Karpas-422 (cell line): ENCODE results near the gene HYCC1. TPM values are rescaled to one million over a fixed set of nuclear protein-coding genes. Genes with fewer than 3 reads are reported as not detected.
"Not testable (repeated sequence)": the region's sequence is repeated elsewhere in the genome, so short reads cannot be mapped to it uniquely, and the experiment has no call there.

Experiments
- DNase-seq: peaks from one replicate; pipeline ENCODE4 v3.0.0-alpha.2; 2015
- H2AFZ ChIP-seq: fragments of 200-600 bp; sonication (generic); 2 replicates; pipeline ENCODE4 v1.6.1; 2014; ENCODE audit warnings: antibody characterized with exemption, low read length, mixed read lengths
- H3K27ac ChIP-seq: fragments of 200-600 bp; sonication (generic); 2 replicates; pipeline ENCODE4 v1.5.1; 2014; ENCODE audit warnings: mild to moderate bottlenecking, low read length, moderate library complexity
- H3K27me3 ChIP-seq: fragments of 200-600 bp; sonication (generic); 2 replicates; pipeline ENCODE4 v1.6.1; 2014; ENCODE audit warnings: low read length, mixed read lengths
- H3K36me3 ChIP-seq: fragments of 200-600 bp; sonication (generic); 2 replicates; pipeline ENCODE4 v1.6.1; 2014; ENCODE audit warnings: low read length, mixed read lengths; ENCODE audit not compliant: insufficient read depth
- H3K4me1 ChIP-seq: fragments of 200-600 bp; sonication (generic); 2 replicates; pipeline ENCODE4 v1.6.1; 2014; ENCODE audit warnings: mild to moderate bottlenecking, low read length, mixed read lengths
- H3K4me2 ChIP-seq: fragments of 200-600 bp; sonication (generic); 2 replicates; pipeline ENCODE4 v1.6.1; 2014; ENCODE audit warnings: low read length, low read depth, mild to moderate bottlenecking; ENCODE audit not compliant: poor library complexity, severe bottlenecking
- H3K4me3 ChIP-seq: fragments of 200-600 bp; sonication (generic); 2 replicates; pipeline ENCODE4 v1.5.1; 2014; ENCODE audit warnings: mild to moderate bottlenecking, antibody characterized with exemption, low read length, mixed read lengths
- H3K79me2 ChIP-seq: fragments of 200-600 bp; sonication (generic); 2 replicates; pipeline ENCODE4 v1.6.1; 2014; ENCODE audit warnings: mild to moderate bottlenecking, low read length, mixed read lengths
- H3K9ac ChIP-seq: fragments of 200-600 bp; sonication (generic); 2 replicates; pipeline ENCODE4 v1.6.0; 2014; ENCODE audit warnings: low read length
- H3K9me2 ChIP-seq: fragments of 200-600 bp; sonication (generic), shearing (Covaris generic); replicated peaks from 2 replicates; pipeline ENCODE4 v1.6.0; 2014; ENCODE audit warnings: mild to moderate bottlenecking, low read length, moderate library complexity; ENCODE audit not compliant: insufficient read depth
- H3K9me3 ChIP-seq: fragments of 300-700, 200-600 bp; sonication (generic); 2 replicates; pipeline ENCODE4 v1.6.1; 2014; ENCODE audit warnings: low read length, mixed read lengths
- H4K20me1 ChIP-seq: fragments of 200-600 bp; sonication (generic); 2 replicates; pipeline ENCODE4 v1.6.1; 2014; ENCODE audit warnings: mild to moderate bottlenecking, antibody characterized with exemption, low read length, low read depth; ENCODE audit not compliant: insufficient read depth
- total RNA-seq: library from RNA; depleted of rRNA; stranded (reverse); fragments of >200 nt; shearing (Covaris generic); gene quantifications from 2 replicates; pipeline ENCODE4 v1.2.3, GENCODE V29; 2014; ENCODE audit warnings: low replicate concordance; rRNA removed

Gene HYCC1
- total RNA-seq, result 2.9 and 3.4 TPM in 2 replicates

- Histone ChIP-seq H3K4me1 (peaks cover 15% of the 10 kb centered on the region), H3K27ac (no peak within 1 kb of the TSS)
Observed at GRCh38 chr7:23013715-23014649, at the start of gene HYCC1. Gene HYCC1, minus strand, starts transcription at chr7:23014130. Its CDS starts 23,019 bp downstream, at chr7:22991111.

GRCh38 chr7:23062452-23062851 is 48.5 kb upstream of the HYCC1 start:
- no peaks in the 10 kb centered on the region for H4K20me1 ChIP-seq
- no peak for DNase-seq
- H3K4me3 ChIP-seq, result no peak overlapping the region
- no peak overlapping the region for H2AFZ ChIP-seq
- H3K27me3 ChIP-seq, result no peaks in the 10 kb centered on the region
- no peaks in the 10 kb centered on the region for H3K79me2 ChIP-seq
- no peak overlapping the region for H3K27ac ChIP-seq
- H3K4me2 ChIP-seq, result no peak overlapping the region
- H3K9me2 ChIP-seq, result no peaks in the 10 kb centered on the region
- H3K9ac ChIP-seq, result no peak overlapping the region
- no peaks in the 10 kb centered on the region for H3K36me3 ChIP-seq
- no peaks in the 10 kb centered on the region for H3K9me3 ChIP-seq
- H3K4me1 ChIP-seq, result no peaks in the 10 kb centered on the region

More at GRCh38 chr7:23013715-23014649, at the start of gene HYCC1:
- no peaks in the 10 kb centered on the region; the same call in 1 of the 2 replicates for H4K20me1 ChIP-seq
- H2AFZ ChIP-seq, result peak within 1 kb of the TSS; percentile 98
- H3K9ac ChIP-seq, result peak within 1 kb of the TSS; percentile 79
- H3K36me3 ChIP-seq, result no peaks in the 10 kb centered on the region
- H3K4me3 ChIP-seq, result peak within 1 kb of the TSS; percentile 83
- H3K27me3 ChIP-seq, result no peaks in the 10 kb centered on the region
- no peaks in the 10 kb centered on the region for H3K9me3 ChIP-seq
- peak; percentile 99 for DNase-seq
- no peaks in the 10 kb centered on the region; the same call in 1 of the 2 replicates for H3K9me2 ChIP-seq
- H3K4me2 ChIP-seq, result peak within 1 kb of the TSS; percentile 83
- no peaks in the 10 kb centered on the region for H3K79me2 ChIP-seq

GRCh38 chr7:23061327-23061726 is 47.4 kb upstream of the HYCC1 start:
- DNase-seq, result no peak
- Histone ChIP-seq H3K27me3 (peaks cover 3% of the 10 kb centered on the region; the same call in 1 of the 2 replicates), H3K27ac (no peak overlapping the region), H2AFZ (no peak overlapping the region), H3K4me3 (no peak overlapping the region), H3K9ac (no peak overlapping the region), H3K4me1 (no peaks in the 10 kb centered on the region), H3K9me2 (no peaks in the 10 kb centered on the region), H3K9me3 (no peaks in the 10 kb centered on the region), H4K20me1 (no peaks in the 10 kb centered on the region), H3K4me2 (no peak overlapping the region), H3K36me3 (no peaks in the 10 kb centered on the region), H3K79me2 (no peaks in the 10 kb centered on the region)

GRCh38 chr7:23058408-23059096 is 44.6 kb upstream of the HYCC1 start:
- H3K27me3 ChIP-seq, result peaks cover 3% of the 10 kb centered on the region; the same call in 1 of the 2 replicates
- no peaks in the 10 kb centered on the region for H3K79me2 ChIP-seq
- H3K4me3 ChIP-seq, result no peak overlapping the region
- no peaks in the 10 kb centered on the region for H3K9me2 ChIP-seq
- no peaks in the 10 kb centered on the region for H3K36me3 ChIP-seq
- no peak overlapping the region for H3K27ac ChIP-seq
- no peaks in the 10 kb centered on the region for H3K4me1 ChIP-seq
- no peak overlapping the region for H3K4me2 ChIP-seq
- H2AFZ ChIP-seq, result no peak overlapping the region
- DNase-seq, result no peak
- H4K20me1 ChIP-seq, result no peaks in the 10 kb centered on the region
- no peak overlapping the region for H3K9ac ChIP-seq
- H3K9me3 ChIP-seq, result no peaks in the 10 kb centered on the region

GRCh38 chr7:23055582-23056178 is 41.8 kb upstream of the HYCC1 start:
- Histone ChIP-seq H2AFZ (no peak overlapping the region), H3K36me3 (no peaks in the 10 kb centered on the region), H3K9ac (no peak overlapping the region), H3K9me2 (no peaks in the 10 kb centered on the region), H3K27ac (no peak overlapping the region), H3K4me1 (no peaks in the 10 kb centered on the region), H3K4me3 (no peak overlapping the region), H4K20me1 (no peaks in the 10 kb centered on the region), H3K9me3 (no peaks in the 10 kb centered on the region), H3K4me2 (no peak overlapping the region), H3K27me3 (peaks cover 3% of the 10 kb centered on the region; the same call in 1 of the 2 replicates), H3K79me2 (no peaks in the 10 kb centered on the region)
- DNase-seq, result peak; percentile 86

GRCh38 chr7:23051124-23051485 is 37.2 kb upstream of the HYCC1 start:
- H3K79me2 ChIP-seq, result not testable (repeated sequence)

GRCh38 chr7:23046336-23046735 is 32.4 kb upstream of the HYCC1 start:
- H3K4me2 ChIP-seq, H3K27me3 ChIP-seq, H3K9me2 ChIP-seq, H3K4me3 ChIP-seq, H3K9me3 ChIP-seq, H3K4me1 ChIP-seq, H3K9ac ChIP-seq, H3K27ac ChIP-seq, H3K36me3 ChIP-seq, H4K20me1 ChIP-seq, H3K79me2 ChIP-seq, H2AFZ ChIP-seq, DNase-seq: not testable (repeated sequence)

More at GRCh38 chr7:23051124-23051485, 37.2 kb upstream of the HYCC1 start:
- not testable (repeated sequence) for H3K27ac ChIP-seq, H3K9ac ChIP-seq, H4K20me1 ChIP-seq, H3K9me2 ChIP-seq, H3K4me3 ChIP-seq, H3K27me3 ChIP-seq, H3K4me1 ChIP-seq, DNase-seq, H3K36me3 ChIP-seq, H3K4me2 ChIP-seq, H2AFZ ChIP-seq, H3K9me3 ChIP-seq

- H3K79me2 ChIP-seq, H3K4me2 ChIP-seq, DNase-seq, H3K9ac ChIP-seq, H3K9me2 ChIP-seq, H3K4me1 ChIP-seq, H4K20me1 ChIP-seq, H2AFZ ChIP-seq, H3K36me3 ChIP-seq, H3K27ac ChIP-seq, H3K9me3 ChIP-seq, H3K27me3 ChIP-seq, H3K4me3 ChIP-seq: not testable (repeated sequence)
Observed at GRCh38 chr7:23045086-23045485, 31.2 kb upstream of the HYCC1 start.
